Tibial nerve (tissue), 4 donors: ENCODE data around the gene ZBTB44.

Source experiments
- CTCF ChIP-seq, 5 experiments: fragments of 200-600 bp in 3 of 5; fragments of 450-650 bp in 2 of 5; sonication (generic) in 3 of 5; IDR thresholded peaks; one replicate each; pipeline ENCODE4 v1.5.1; 2016 to 2019; ENCODE audit warnings: antibody characterized with exemption in 5 of 5, mild to moderate bottlenecking in 3 of 5, moderate library complexity in 2 of 5
- EP300 ChIP-seq, 2 donors: sonication (generic); formaldehyde crosslinking; IDR thresholded peaks; one replicate each; pipeline ENCODE4 v1.6.1; 2017; ENCODE audit warnings: antibody characterized with exemption in 2 of 2, mild to moderate bottlenecking in 1 of 2
- POLR2A ChIP-seq, 2 donors: fragments of 450-650 bp; IDR thresholded peaks; one replicate each; pipeline ENCODE4 v1.6.1; 2017; ENCODE audit warnings: antibody characterized with exemption in 2 of 2, mild to moderate bottlenecking in 2 of 2, moderate library complexity in 2 of 2

GRCh38 chr11:130209954-130210854, 104.5 kb downstream of the ZBTB44 start:
- TF ChIP-seq CTCF (IDR thresholded peaks at IDR 0.05) (no peak), POLR2A (IDR thresholded peaks at IDR 0.05) (no peak), EP300 (IDR thresholded peaks at IDR 0.05) (no peak)
